Measurements from ENCODE around the gene XPO5. TPM values are rescaled to one million over a fixed set of nuclear protein-coding genes. Genes with fewer than 3 reads are reported as not detected.

The XPO5 gene
- polyA plus RNA-seq, 1 donor from 2014 or later, result 28.5 TPM

GRCh38 chr6:43509142-43509983, 66.5 kb downstream of the XPO5 start:
- H3K27me3 ChIP-seq (ENCODE audit: insufficient read depth, low read depth, low read length), result no peaks in the 10 kb centered on the region
- H3K4me2 ChIP-seq (ENCODE audit: low read length), result peak overlapping the region; percentile 87
- H2AFZ ChIP-seq (ENCODE audit: low read depth, low read length), result no peak overlapping the region
- peak overlapping the region; percentile 76 for H3K27ac ChIP-seq (ENCODE audit: low read length)
- no peaks in the 10 kb centered on the region for H3F3A ChIP-seq (ENCODE audit: insufficient read depth, low read length, poor library complexity, severe bottlenecking)
- no peaks in the 10 kb centered on the region for H3K9me3 ChIP-seq (ENCODE audit: low read length)
- H4K20me1 ChIP-seq (ENCODE audit: insufficient read depth), result no peaks in the 10 kb centered on the region
- H3K9me2 ChIP-seq (ENCODE audit: insufficient read depth, low read length), result no peaks in the 10 kb centered on the region
- peak overlapping the region; percentile 75 for H3K4me3 ChIP-seq (ENCODE audit: low read length)
- peaks cover 5% of the 10 kb centered on the region for H3K36me3 ChIP-seq (ENCODE audit: insufficient read depth, low read length)
- TF ChIP-seq POLR2AphosphoS5 (IDR thresholded peaks at IDR 0.05), result no peak
- no peak for TF ChIP-seq SMC3 (conservative IDR thresholded peaks at IDR 0.05; ENCODE audit: poor library complexity)
- peak; percentile 54 for TF ChIP-seq CTCF (IDR thresholded peaks at IDR 0.05; ENCODE audit: poor library complexity, severe bottlenecking)
- TF ChIP-seq RAD21 (conservative IDR thresholded peaks at IDR 0.05), result no peak
- peaks cover 3% of the 10 kb centered on the region for H3K79me2 ChIP-seq (replicated peaks; ENCODE audit: insufficient read depth, low read length)
- peak overlapping the region; percentile 81 for H3K9ac ChIP-seq (ENCODE audit: low read length)

GRCh38 chr6:43508481-43509141, 67.2 kb downstream of the XPO5 start:
- Histone ChIP-seq H2AFZ (ENCODE audit: low read depth, low read length) (no peak overlapping the region), H3K36me3 (ENCODE audit: insufficient read depth, low read length) (peaks cover 5% of the 10 kb centered on the region), H3K4me2 (ENCODE audit: low read length) (peak overlapping the region; percentile 87), H3K27me3 (ENCODE audit: insufficient read depth, low read depth, low read length) (no peaks in the 10 kb centered on the region), H3K9ac (ENCODE audit: low read length) (peak overlapping the region; percentile 81), H4K20me1 (ENCODE audit: insufficient read depth) (no peaks in the 10 kb centered on the region), H3K4me3 (ENCODE audit: low read length) (peak overlapping the region; percentile 75), H3K9me2 (ENCODE audit: insufficient read depth, low read length) (no peaks in the 10 kb centered on the region), H3K9me3 (ENCODE audit: low read length) (no peaks in the 10 kb centered on the region), H3K79me2 (replicated peaks; ENCODE audit: insufficient read depth, low read length) (no peaks in the 10 kb centered on the region), H3K27ac (ENCODE audit: low read length) (no peak overlapping the region), H3F3A (ENCODE audit: insufficient read depth, low read length, poor library complexity, severe bottlenecking) (no peaks in the 10 kb centered on the region)
- TF ChIP-seq EZH2 (IDR thresholded peaks at IDR 0.05; ENCODE audit: borderline replicate concordance, insufficient read depth, low read length, poor library complexity, severe bottlenecking) (no peak), RAD21 (conservative IDR thresholded peaks at IDR 0.05) (no peak), CTCF (IDR thresholded peaks at IDR 0.05; ENCODE audit: poor library complexity, severe bottlenecking) (no peak), MXI1 (conservative IDR thresholded peaks at IDR 0.05; ENCODE audit: poor library complexity, severe bottlenecking) (no peak), EP300 (conservative IDR thresholded peaks at IDR 0.05; ENCODE audit: poor library complexity, severe bottlenecking) (no peak), POLR2AphosphoS5 (IDR thresholded peaks at IDR 0.05) (no peak), TAF1 (IDR thresholded peaks at IDR 0.05; ENCODE audit: low read depth) (no peak), REST (IDR thresholded peaks at IDR 0.05; ENCODE audit: borderline replicate concordance) (no peak), SMC3 (conservative IDR thresholded peaks at IDR 0.05; ENCODE audit: poor library complexity) (no peak)
